Endothelial cell of umbilical vein (primary cell): ENCODE results near the gene KCNMA1. TPM values are rescaled to one million over a fixed set of nuclear protein-coding genes. Genes with fewer than 3 reads are reported as not detected.

Source experiments
- BruUV-seq: library from RNA; stranded (reverse); fragments of 400-500 nt; replicated peaks from 2 replicates; lab custom pipeline; 2021; lab: Mats Ljungman, UMichigan
- CTCF ChIA-PET: fragments of 300-600, 350-600 bp; sonication (Branson Sonifier 250); formaldehyde crosslinking; loops from one replicate; lab custom pipeline; 2021; ENCODE audit warnings: antibody characterized with exemption, inconsistent platforms; lab: Charles Lee
- POLR2A ChIA-PET: fragments of 300-600, 350-600 bp; sonication (Branson Sonifier 250); formaldehyde crosslinking; loops from one replicate; lab custom pipeline; 2021; ENCODE audit warnings: antibody characterized with exemption, inconsistent platforms; lab: Charles Lee
- DNase-seq: peaks from one replicate; pipeline ENCODE4 v3.0.0-alpha.2; 2011; ENCODE audit warnings: low read depth, low spot score
- FAIRE-seq: peaks from 2 replicates; lab custom pipeline; 2011; peaks lifted over from hg19 to GRCh38; lab: Jason Lieb, UNC
- H2AFZ ChIP-seq: 2 replicates; pipeline ENCODE4 v1.6.0; 2012; ENCODE audit warnings: low read depth, low read length, control low read depth, inconsistent platforms
- H3K27ac ChIP-seq: 2 replicates; pipeline ENCODE4 v1.5.1; 2011; ENCODE audit warnings: low read depth, mild to moderate bottlenecking, control low read depth, low read length, moderate library complexity; ENCODE audit not compliant: insufficient read depth
- H3K27me3 ChIP-seq, 2 experiments: 2 replicates each; pipeline versions ENCODE4 v1.6.0 to v1.6.1; 2011; ENCODE audit warnings: low read length in 2 of 2, mixed read lengths in 1 of 2; ENCODE audit not compliant: control insufficient read depth in 2 of 2, insufficient read depth in 2 of 2
- H3K36me3 ChIP-seq, 2 experiments: 2 replicates in 1 of 2; 3 replicates in 1 of 2; pipeline ENCODE4 v1.5.1; 2011; ENCODE audit warnings: low read length in 2 of 2, mild to moderate bottlenecking in 1 of 2, moderate library complexity in 1 of 2; ENCODE audit not compliant: control insufficient read depth in 2 of 2, insufficient read depth in 2 of 2; ENCODE audit errors: extremely low read depth in 1 of 2
- H3K4me1 ChIP-seq: 3 replicates; pipeline ENCODE4 v1.5.1; 2011; ENCODE audit warnings: mild to moderate bottlenecking, low read length; ENCODE audit not compliant: control insufficient read depth, insufficient read depth; ENCODE audit errors: extremely low read depth
- H3K4me2 ChIP-seq: 2 replicates; pipeline ENCODE4 v1.6.1; 2011; ENCODE audit warnings: low read length, control low read depth, mixed read lengths; ENCODE audit not compliant: insufficient read depth
- H3K4me3 ChIP-seq, 3 experiments: fragments of 200-600 bp in 1 of 3; sonication (generic), shearing (Covaris generic) in 1 of 3; replicated peaks in 1 of 3; 2 replicates each; pipeline ENCODE4 v1.5.1; 2011 to 2016; ENCODE audit warnings: control low read depth in 3 of 3, low read length in 3 of 3, mild to moderate bottlenecking in 2 of 3, inconsistent platforms in 1 of 3, low read depth in 1 of 3, moderate library complexity in 1 of 3; ENCODE audit not compliant: insufficient read depth in 1 of 3
- H3K79me2 ChIP-seq: 2 replicates; pipeline ENCODE4 v1.6.0; 2012; ENCODE audit warnings: low read length, inconsistent platforms; ENCODE audit not compliant: control insufficient read depth, insufficient read depth
- H3K9ac ChIP-seq: replicated peaks from 2 replicates; pipeline ENCODE3; 2011; ENCODE audit warnings: low read length, control low read depth; ENCODE audit not compliant: insufficient read depth; ENCODE audit errors: extremely low read depth
- H3K9me1 ChIP-seq: replicated peaks from 3 replicates; pipeline ENCODE4 v1.6.0; 2011; ENCODE audit warnings: mild to moderate bottlenecking, low read length; ENCODE audit not compliant: control insufficient read depth, insufficient read depth; ENCODE audit errors: extremely low read depth
- H3K9me3 ChIP-seq: replicated peaks from 2 replicates; pipeline ENCODE4 v1.5.1; 2012; ENCODE audit warnings: low read length, inconsistent platforms; ENCODE audit not compliant: control insufficient read depth, insufficient read depth
- H4K20me1 ChIP-seq: replicated peaks from 2 replicates; pipeline ENCODE3; 2011; ENCODE audit warnings: mild to moderate bottlenecking, low read length; ENCODE audit not compliant: control insufficient read depth, insufficient read depth; ENCODE audit errors: extremely low read depth
- EZH2 ChIP-seq: IDR thresholded peaks from 2 replicates; pipeline ENCODE4 v1.6.1; 2012; ENCODE audit warnings: borderline replicate concordance, low read depth, mild to moderate bottlenecking, moderate library complexity, low read length, inconsistent platforms; ENCODE audit not compliant: severe bottlenecking
- FOS ChIP-seq: IDR thresholded peaks from 2 replicates; pipeline ENCODE4 v1.6.1; 2011; ENCODE audit warnings: mild to moderate bottlenecking, low read length, moderate library complexity, borderline replicate concordance; ENCODE audit not compliant: insufficient read depth
- GATA2 ChIP-seq: IDR thresholded peaks from 2 replicates; pipeline ENCODE4 v1.7.0; 2011; ENCODE audit warnings: low read depth, mild to moderate bottlenecking, moderate library complexity, mixed read lengths, low read length; ENCODE audit not compliant: insufficient read length, insufficient read depth
- JUN ChIP-seq: IDR thresholded peaks from 2 replicates; pipeline ENCODE4 v1.6.1; 2011; ENCODE audit warnings: borderline replicate concordance, low read depth; ENCODE audit not compliant: insufficient read length, insufficient read depth
- MYC ChIP-seq: IDR thresholded peaks from one replicate; pipeline ENCODE4 v1.6.1; 2011; ENCODE audit warnings: mild to moderate bottlenecking, low read depth, low read length
- POLR2A ChIP-seq: IDR thresholded peaks from 2 replicates; pipeline ENCODE4 v1.6.1; 2012; ENCODE audit warnings: low read depth, mild to moderate bottlenecking, control low read depth, low read length
- POLR2AphosphoS5 ChIP-seq: IDR thresholded peaks from 2 replicates; pipeline ENCODE4 v1.6.1; 2012; ENCODE audit warnings: low read depth, mild to moderate bottlenecking, control low read depth, low read length, moderate library complexity; ENCODE audit not compliant: insufficient read depth
- dilution Hi-C: fragments of 300-500 bp; cut with MboI; formaldehyde crosslinking; loops from one replicate; pipeline ENCODE4 v1.15.0; 2019; ENCODE audit warnings: low sequenced_read_pairs; ENCODE audit not compliant: extremely low pct_ligation_motif_present
- intact Hi-C: fragments of 100-400 bp; cut with micrococcal nuclease; formaldehyde crosslinking; loops from one replicate; pipeline ENCODE4 v1.10.0; 2022
- polyA plus RNA-seq, 4 experiments: library from polyadenylated mRNA; depleted of rRNA in 3 of 4; stranded (reverse) in 3 of 4; unstranded in 1 of 4; fragments of >200 nt; gene quantifications; 2 replicates each; pipeline versions ENCODE4 v1.2.1 to v1.2.3, GENCODE V29; 2011 to 2012; ENCODE audit warnings: missing spikeins in 1 of 4
- total RNA-seq: library from RNA; stranded (reverse); gene quantifications from 2 replicates; pipeline ENCODE4 v1.2.3, GENCODE V29; 2021
- TF ChIP-seq, protein P1 (sequence below): IDR thresholded peaks from 2 replicates; pipeline ENCODE4 v1.6.1; 2011; ENCODE audit not compliant: insufficient read depth, insufficient read length
- TF ChIP-seq, protein P2 (sequence below), 2 donors: IDR thresholded peaks; 1 replicate in 1 of 2; 2 replicates in 1 of 2; pipeline ENCODE4 v1.5.1; 2011; ENCODE audit warnings: low read length in 2 of 2, mild to moderate bottlenecking in 2 of 2, moderate library complexity in 2 of 2, control low read depth in 1 of 2, inconsistent platforms in 1 of 2, low read depth in 1 of 2; ENCODE audit not compliant: insufficient read depth in 1 of 2; ENCODE audit errors: extremely low read depth in 1 of 2

The KCNMA1 gene
- total and polyA plus RNA-seq, 2 donors (not counting 3 experiments of a cell fraction or from before 2014, with no cell fraction given), result 0.10 to 0.82 TPM

DNA sequence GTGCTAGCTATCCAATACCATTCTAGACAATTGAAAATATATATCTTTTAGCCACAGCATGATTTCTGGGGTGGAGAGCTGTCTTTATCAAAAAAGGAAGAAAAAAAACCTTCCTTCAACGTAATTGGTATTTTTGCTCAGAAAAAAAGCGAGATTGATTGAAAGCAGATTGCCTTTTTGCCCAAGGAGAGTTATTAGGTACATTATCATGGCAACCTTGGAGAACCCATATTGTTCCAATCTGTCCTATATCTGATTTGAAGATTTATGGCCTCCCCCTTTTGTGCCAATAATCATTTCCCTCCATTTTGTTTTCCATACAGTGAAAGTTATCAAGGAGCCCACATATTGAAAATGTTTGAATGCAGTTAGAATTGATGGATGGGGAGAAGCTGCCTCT, 544.5 kb downstream of the KCNMA1 start:
- Histone ChIP-seq H3K36me3 (no peaks in the 10 kb centered on the region), H3K27me3 (no peaks in the 10 kb centered on the region), H3K4me1 (no peaks in the 10 kb centered on the region), H3K9me3 (no peaks in the 10 kb centered on the region), H3K79me2 (no peaks in the 10 kb centered on the region), H3K4me2 (no peak overlapping the region), H2AFZ (no peak overlapping the region), H3K9me1 (no peaks in the 10 kb centered on the region), H3K4me3 (no peak overlapping the region), H4K20me1 (no peaks in the 10 kb centered on the region), H3K9ac (no peak overlapping the region), H3K27ac (no peak overlapping the region)
- CTCF ChIA-PET, result no interaction called here
- BruUV-seq, result no TSS peak
- no peak for TF ChIP-seq JUN
- POLR2A ChIA-PET, result no interaction called here
- FAIRE-seq, result no peak
- dilution Hi-C loops (no loop called here), intact Hi-C loops (no loop called here)
- no peak for DNase-seq

- Histone ChIP-seq H4K20me1 (no peaks in the 10 kb centered on the region), H3K27me3 (no peaks in the 10 kb centered on the region), H3K4me2 (no peak overlapping the region), H3K9ac (no peak overlapping the region), H3K9me1 (no peaks in the 10 kb centered on the region), H3K4me1 (no peaks in the 10 kb centered on the region), H2AFZ (no peak overlapping the region), H3K9me3 (no peaks in the 10 kb centered on the region), H3K79me2 (no peaks in the 10 kb centered on the region), H3K36me3 (no peaks in the 10 kb centered on the region), H3K27ac (no peak overlapping the region), H3K4me3 (no peak overlapping the region)
- no TSS peak for BruUV-seq
- TF ChIP-seq, protein P1, sequence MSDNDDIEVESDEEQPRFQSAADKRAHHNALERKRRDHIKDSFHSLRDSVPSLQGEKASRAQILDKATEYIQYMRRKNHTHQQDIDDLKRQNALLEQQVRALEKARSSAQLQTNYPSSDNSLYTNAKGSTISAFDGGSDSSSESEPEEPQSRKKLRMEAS, result no peak
- no peak for TF ChIP-seq POLR2A
- TF ChIP-seq POLR2AphosphoS5, result no peak
- TF ChIP-seq EZH2, result no peak
- no peak for TF ChIP-seq GATA2
- TF ChIP-seq, protein P2, sequence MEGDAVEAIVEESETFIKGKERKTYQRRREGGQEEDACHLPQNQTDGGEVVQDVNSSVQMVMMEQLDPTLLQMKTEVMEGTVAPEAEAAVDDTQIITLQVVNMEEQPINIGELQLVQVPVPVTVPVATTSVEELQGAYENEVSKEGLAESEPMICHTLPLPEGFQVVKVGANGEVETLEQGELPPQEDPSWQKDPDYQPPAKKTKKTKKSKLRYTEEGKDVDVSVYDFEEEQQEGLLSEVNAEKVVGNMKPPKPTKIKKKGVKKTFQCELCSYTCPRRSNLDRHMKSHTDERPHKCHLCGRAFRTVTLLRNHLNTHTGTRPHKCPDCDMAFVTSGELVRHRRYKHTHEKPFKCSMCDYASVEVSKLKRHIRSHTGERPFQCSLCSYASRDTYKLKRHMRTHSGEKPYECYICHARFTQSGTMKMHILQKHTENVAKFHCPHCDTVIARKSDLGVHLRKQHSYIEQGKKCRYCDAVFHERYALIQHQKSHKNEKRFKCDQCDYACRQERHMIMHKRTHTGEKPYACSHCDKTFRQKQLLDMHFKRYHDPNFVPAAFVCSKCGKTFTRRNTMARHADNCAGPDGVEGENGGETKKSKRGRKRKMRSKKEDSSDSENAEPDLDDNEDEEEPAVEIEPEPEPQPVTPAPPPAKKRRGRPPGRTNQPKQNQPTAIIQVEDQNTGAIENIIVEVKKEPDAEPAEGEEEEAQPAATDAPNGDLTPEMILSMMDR (IDR thresholded peaks at IDR 0.05; ENCODE audit: extremely low read depth in 1 of 2, insufficient read depth in 1 of 2, low read depth in 1 of 2, low read length in 2 of 2), result no peak
- TF ChIP-seq JUN, result no peak
- TF ChIP-seq MYC, result no peak
- no peak for TF ChIP-seq FOS
- no peak for FAIRE-seq
- ChIA-PET CTCF (no interaction called here), POLR2A (no interaction called here)
- intact Hi-C loops (no loop called here), dilution Hi-C loops (no loop called here)
- DNase-seq, result no peak
Measured at GRCh38 chr10:77091597-77092165, 545.9 kb downstream of the KCNMA1 start.
